Kidney tubule cell (primary cell): ENCODE measurements around the gene COL1A1.

Experiments
- DNase-seq: peaks from one replicate; pipeline ENCODE4 v3.0.0-alpha.2; 2018; ENCODE audit warnings: low spot score

The COL1A1 gene

GRCh38 chr17:50153650-50154575 lies 47.5 kb downstream of the COL1A1 start:
- DNase-seq, result no peak

- DNase-seq, result no peak
Observed at GRCh38 chr17:50152736-50153135, 48.7 kb downstream of the COL1A1 start.

DNA sequence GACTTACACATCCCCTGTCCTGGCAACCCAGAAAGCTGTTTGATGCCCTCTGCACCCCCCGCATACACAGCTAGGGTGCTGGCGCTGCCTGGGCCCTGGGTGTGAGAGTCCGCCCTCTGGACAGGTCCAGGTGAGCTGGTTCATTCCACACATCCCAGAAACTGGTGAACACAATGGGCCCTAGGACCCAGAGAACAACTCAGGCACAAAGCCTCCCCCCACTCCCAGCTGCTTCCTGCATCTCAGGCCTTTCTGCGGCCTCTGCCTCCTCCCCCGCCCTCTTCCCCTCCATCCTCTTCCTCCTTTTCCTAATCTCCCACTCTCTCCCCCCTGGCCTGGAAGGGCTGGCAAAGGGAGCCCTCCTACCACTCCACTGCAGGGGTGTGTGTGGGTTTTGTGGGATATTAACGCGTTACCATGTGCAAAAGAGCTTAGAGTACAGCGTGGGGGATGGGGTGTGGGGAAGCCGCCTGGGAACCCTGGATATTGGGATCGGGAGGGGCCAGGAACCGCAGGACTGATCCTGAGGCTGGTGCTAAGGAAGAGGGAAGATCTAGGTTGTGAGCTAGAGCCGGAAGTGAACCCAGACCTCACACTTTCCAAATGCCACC lies 49.4 kb downstream of the COL1A1 start:
- peak; percentile 91 for DNase-seq

DNA sequence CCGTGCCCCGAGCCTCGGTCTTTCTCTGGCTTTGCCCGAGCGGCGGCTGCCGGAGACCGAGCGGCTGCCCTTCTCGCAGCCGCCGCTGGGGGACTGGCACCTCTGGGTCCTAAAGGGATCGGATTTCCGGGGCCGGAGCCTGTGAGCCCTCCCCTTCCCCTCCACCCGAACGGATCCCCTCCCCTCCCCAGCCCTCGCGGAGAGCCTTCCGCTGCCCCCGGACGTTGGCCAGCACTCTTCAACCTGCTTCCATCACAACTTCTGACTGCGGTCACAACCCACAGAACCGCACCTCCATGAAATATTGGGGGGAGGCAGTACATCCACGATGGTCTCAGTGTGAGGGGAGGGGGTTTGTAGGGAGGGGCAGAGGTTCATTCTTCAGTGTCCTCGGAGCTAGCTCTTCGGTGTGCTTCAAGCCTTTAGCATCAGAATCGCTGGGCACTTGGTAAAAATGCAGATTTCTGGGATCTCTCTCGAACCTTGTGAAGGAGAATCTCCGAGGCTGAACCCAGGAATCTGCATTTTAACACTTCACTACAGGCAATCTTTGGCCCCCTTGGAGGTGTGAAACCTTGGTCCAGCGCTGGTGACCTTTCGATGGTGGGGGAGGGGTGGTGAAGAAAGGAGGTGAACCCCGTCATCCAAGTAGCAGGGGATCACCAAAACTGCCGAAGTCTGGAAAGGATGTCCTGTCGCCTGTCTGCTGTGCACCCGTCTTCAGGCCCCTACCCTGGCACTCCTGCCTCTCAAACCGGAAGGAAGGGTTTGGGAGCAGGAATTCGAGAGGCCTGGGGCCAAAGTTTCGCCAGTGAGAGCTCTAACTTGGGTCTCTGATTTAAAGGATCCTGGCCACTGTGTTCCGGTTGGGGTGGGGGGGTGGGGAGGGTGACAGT lies 50.1 kb downstream of the COL1A1 start:
- DNase-seq, result peak; percentile 93

DNA sequence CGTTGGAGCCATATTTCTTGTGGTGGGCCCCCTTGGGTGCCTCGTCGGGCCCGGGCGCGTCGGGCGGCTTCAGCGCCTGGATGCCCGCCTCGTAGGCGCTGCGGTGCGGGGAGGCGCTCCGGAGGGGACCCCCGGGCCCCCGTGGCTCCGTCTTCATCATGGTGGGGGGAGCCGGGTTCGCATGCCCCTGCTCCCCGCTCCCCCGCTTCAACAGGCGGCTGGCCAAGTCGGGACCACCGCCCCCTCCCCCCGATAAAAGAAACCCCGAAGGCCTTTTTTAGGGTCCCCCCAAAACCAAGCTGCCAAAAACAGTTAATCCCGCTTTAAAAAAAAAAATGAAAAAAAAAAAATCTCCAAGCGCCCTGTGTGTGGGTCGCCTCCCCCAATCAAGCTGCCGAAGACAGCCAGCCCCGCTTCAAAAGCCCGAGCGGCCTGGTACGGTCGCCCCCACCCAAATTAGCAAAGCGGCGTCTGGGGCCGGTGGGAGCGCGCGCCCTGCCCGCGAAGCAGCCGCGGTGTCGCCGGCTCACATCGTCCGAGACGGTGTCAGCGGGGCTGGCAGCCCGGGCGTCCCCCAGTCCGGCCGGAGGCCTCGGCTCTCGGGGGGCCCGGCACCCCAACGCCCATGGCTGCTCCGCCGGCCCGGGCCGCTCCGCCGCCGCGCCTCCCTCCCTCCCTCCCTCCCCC lies 50.9 kb downstream of the COL1A1 start, which contains the start of gene PPP1R9B:
TSS of gene PPP1R9B (minus strand) at position 324 of the 687 bp plus-strand sequence. CDS start at position 160, 164 bp downstream.
- DNase-seq, result no peak

- peak; percentile 72 for DNase-seq
Observed at GRCh38 chr17:50149417-50150353, 51.7 kb downstream of the COL1A1 start.

DNA sequence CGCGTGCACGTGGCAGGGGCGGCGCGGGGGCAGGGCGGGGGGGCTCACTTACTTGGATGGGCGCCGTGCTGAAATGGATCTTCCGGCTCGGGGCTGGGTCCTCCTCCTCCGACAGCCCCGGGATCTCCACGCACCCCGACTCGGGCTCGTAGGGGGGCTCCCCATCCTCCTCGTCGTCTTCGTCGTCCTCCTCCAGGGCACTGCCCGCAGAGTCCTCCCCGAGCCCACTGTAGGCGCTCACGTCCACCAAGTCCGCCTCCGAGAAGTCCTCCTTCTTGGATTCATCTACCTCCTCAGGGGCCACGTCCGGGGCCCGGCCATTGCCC lies 52.4 kb downstream of the COL1A1 start:
- DNase-seq, result no peak

GRCh38 chr17:50148226-50149090 lies 53.0 kb downstream of the COL1A1 start:
- peak; percentile 77 for DNase-seq

DNA sequence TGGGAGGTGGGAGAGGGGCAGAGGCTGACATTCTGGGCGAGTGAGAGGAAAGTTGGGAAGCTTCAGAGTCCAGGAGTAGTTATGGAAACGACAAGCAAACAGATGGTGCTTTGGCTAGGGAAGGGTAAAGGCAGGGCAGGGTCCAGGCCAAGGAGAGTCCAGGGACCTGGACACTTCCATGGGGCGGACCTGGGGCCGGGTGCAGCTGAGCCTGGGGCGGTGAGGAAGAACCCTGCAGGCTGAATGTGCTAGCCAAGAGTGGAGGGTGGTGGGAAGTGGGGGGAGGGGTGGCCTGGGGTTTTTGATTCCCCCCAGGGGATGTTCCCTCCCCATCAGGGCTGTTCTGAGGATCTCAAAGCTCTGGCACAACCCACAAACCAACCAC lies 53.6 kb downstream of the COL1A1 start:
- peak; percentile 28 for DNase-seq

GRCh38 chr17:50146927-50147665 lies 54.3 kb downstream of the COL1A1 start:
- no peak for DNase-seq

DNA sequence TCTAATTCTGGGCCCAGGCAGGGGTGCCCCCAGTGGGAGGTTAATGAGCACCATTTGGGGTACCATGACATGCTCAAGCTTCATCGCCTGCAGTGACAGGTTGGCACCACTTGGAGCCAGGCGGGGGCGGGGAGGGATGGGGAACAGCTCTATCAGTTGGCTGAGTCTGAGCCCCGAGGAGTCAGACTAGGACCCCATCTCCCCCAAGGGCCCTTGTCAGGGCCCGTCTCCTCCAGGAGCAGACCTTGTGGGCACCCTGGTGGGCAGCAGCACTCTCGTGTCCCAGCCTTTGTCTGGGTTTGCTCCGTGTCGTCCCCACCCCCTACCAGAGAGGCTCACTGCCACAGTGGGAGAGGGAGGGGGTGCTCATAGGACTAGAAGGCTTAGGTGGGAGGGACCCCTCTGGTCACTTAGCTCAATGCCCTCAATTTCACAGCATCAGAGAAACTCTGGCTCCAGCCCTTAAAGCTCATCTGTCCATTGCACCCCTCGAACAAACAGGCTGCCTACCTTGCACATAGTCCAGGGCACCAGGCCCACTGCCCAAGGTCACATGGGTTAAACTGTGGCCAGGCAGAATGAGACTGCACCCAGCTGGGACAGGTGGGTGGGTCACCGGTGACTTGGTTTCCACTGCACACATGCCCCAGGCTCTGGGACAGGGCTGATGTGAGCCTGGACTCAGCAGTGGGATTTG lies 55.1 kb downstream of the COL1A1 start:
- DNase-seq, result no peak

DNA sequence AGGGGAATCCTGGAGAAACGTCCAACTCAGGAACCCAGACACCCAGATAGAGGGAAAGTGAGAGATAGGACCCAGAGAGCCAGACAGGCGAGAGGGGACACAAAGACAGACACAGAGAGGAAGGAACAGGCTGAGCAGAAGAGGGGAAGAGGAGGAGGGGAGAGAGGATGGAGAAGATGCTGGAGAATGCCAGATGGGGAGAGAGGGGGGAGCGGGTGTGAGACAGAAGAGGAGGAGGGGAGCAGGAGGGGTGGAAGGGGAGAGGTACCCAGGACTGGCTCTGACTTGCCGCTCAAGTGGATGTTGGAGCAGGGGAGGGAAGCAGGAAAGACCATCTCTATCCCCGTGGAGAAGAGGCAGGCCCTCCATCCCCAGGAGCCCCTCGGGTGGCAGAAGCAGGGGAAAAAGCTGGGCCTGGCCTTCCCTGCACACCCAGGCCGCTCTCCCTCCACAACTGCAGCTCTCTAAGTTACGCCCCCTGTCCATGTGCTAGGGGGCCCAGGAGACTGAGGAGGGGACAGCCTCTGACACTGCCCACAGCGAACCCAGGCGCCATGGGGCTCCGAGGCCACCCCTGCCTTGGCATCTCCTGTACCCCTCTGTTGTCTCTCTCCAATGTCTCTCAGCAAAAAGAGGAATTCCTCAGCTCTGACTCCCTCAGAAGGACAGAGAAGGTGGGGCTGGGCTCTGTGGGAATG lies 55.8 kb downstream of the COL1A1 start:
- no peak for DNase-seq

DNA sequence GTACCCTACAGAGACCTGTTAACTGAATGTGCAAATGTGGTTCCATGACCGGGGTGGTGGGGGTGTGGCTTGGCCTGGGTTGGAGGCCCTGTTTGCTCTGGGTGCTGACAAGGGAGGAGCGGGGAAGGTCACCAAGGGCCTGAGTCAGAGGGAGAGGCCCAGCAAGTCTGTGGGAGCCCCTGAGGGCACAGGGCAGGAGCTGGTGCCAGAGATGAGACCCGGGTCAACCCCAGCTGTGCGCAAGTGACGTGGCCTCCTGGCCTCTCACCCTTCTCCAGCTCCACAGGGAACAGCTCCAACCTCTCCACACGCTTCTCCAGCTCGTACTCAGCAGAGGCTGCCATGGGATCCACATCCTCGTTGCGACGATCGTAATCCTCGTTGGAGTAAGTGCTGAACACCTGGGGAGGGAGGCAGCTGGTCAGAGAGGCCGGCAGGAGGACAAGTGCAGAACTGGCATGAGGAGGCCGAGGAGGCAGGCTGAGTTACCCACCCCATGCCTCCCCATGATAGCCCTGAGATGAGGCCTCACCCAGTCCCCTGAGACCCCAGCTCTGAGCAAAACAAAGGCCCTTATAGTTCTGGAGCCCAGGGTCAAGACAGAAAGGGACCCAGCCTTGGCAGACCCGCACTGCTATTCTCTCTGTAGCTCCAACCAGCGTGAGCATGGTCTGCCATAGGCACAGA lies 56.4 kb downstream of the COL1A1 start:
- DNase-seq, result no peak

GRCh38 chr17:50144355-50144754 lies 57.1 kb downstream of the COL1A1 start:
- DNase-seq, result no peak

DNA sequence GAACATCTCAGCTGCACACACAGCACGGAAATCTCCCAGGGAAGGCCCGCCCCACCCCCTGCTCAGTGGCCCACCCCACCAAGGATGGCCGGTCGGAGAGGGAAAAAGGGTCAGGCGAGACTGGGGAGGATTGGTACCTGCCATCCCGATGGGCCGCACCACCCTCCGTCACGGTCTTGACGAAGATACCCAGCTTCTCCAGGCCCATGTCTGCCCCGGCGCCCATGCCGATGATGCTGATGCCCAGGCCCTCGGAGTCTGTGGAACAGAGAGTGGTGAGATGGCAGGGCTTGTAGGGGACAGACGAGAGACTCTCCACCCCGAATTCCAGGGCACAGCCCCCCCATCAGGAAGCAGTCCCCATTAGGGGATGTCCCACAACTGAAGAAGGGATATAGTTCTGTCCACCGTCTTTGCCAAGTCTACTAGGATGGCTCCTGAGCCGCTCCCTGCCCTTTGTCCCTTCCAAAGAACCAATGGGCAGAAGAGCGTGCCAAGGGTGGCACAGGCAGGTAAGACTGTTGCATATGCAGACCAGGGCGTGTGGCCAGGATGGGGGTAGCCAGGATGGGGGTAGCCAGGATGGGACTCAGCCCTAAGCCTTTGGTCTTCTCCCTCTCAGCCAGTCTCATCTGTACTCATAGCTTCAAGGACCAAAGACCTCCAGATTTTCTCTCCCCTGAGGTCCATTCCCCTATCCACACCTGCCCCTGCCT lies 57.8 kb downstream of the COL1A1 start:
- no peak for DNase-seq

GRCh38 chr17:50141745-50142110 lies 59.7 kb downstream of the COL1A1 start:
- DNase-seq, result no peak
